GM12801 (cell line): ENCODE results near the gene LAMTOR3.

ENCODE experiments used
- TF ChIP-seq, protein P1 (sequence below): IDR thresholded peaks from one replicate; pipeline ENCODE4 v1.5.1; 2011; ENCODE audit warnings: control low read depth; ENCODE audit not compliant: insufficient read length; ENCODE audit errors: extremely low read depth

LAMTOR3 gene

GRCh38 chr4:99885063-99885664 is 9.1 kb downstream of the LAMTOR3 start:
- TF ChIP-seq, protein P1, sequence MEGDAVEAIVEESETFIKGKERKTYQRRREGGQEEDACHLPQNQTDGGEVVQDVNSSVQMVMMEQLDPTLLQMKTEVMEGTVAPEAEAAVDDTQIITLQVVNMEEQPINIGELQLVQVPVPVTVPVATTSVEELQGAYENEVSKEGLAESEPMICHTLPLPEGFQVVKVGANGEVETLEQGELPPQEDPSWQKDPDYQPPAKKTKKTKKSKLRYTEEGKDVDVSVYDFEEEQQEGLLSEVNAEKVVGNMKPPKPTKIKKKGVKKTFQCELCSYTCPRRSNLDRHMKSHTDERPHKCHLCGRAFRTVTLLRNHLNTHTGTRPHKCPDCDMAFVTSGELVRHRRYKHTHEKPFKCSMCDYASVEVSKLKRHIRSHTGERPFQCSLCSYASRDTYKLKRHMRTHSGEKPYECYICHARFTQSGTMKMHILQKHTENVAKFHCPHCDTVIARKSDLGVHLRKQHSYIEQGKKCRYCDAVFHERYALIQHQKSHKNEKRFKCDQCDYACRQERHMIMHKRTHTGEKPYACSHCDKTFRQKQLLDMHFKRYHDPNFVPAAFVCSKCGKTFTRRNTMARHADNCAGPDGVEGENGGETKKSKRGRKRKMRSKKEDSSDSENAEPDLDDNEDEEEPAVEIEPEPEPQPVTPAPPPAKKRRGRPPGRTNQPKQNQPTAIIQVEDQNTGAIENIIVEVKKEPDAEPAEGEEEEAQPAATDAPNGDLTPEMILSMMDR, result no peak

- TF ChIP-seq, protein P1, result no peak
Observed at GRCh38 chr4:99879458-99879857, 14.8 kb downstream of the LAMTOR3 start.

GRCh38 chr4:99878604-99879003 is 15.6 kb downstream of the LAMTOR3 start:
- TF ChIP-seq, protein P1, result no peak

DNA sequence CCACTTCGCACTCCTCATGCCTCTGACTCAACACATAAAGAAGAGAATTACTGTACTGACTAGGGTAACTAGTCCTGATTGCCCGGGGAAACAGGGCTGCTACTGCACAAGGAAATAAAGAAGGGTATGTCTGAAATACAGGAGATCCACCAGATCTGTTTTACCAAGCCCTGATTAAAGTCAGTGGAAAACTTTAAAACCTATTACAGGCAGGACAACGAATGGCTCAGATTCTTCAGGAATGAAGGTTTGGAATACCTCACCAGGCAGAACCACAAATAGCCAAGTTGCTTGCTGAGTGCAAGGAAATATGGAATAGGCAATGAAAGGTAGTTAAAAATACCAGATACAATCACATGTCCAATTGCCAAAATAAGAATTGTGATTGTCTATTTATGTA is 17.3 kb downstream of the LAMTOR3 start:
- TF ChIP-seq, protein P1, result no peak

DNA sequence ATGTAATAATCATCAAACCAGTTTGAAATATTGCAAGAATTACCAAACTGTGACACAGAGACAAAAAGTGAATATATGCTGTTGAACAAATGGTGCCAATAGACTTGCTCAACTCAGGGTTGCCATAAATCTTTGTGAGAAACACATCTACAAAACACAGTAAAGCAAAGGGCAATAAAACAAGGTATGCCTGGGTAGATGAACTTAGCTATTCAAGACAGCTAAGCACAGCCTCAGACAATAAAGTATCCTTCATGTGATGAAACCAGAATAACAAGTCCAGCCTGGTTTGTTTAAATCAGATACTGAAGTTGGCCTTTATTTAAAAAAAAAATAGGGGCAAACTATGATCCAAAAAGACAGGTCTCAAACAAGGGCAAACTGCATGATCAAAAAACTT is 19.2 kb downstream of the LAMTOR3 start:
- TF ChIP-seq, protein P1, result no peak

DNA sequence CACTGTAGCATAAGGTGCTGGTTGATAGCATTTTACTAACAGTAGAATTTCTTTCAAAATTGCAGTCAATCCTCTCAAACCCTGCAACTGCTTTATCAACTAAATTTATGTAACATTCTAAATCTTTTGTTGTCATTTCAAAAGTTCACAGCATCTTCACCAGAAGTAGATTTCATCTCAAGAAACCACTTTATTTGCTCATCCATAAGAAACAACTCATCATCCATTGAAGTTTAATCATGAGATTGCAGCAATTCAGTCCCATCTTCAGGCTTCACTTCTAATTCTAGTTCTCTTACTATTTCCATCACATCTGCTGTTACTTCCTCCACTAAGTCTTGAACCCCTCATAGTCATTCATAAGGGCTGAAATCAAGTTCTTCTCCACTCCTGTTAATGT is 21.7 kb downstream of the LAMTOR3 start:
- TF ChIP-seq, protein P1, result no peak

DNA sequence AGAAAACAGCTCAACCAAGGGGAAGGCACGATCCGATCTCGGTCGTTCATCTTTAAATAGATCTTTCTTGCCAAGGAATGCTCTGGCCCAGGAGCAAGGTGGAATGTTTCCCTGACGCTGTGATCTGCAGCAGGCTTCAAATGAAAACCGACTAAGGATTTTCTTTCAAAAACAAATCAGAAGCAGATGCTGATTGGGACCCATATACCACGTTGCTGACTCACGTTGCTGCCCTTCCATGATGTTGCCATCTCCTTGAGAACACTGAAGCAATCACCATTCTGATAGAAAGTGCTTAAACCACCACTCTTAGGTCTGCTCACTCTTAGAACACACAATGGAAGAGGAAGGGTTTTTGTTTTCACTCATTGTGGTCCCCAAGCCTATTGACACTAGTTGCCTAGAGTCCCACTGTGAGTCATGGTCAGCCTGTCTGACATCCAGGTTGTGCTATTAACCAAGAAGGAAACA is 26.1 kb downstream of the LAMTOR3 start:
- TF ChIP-seq, protein P1, result no peak
